ENCODE data around the gene P4HB. TPM values are rescaled to one million over a fixed set of nuclear protein-coding genes. Genes with fewer than 3 reads are reported as not detected.

Gene P4HB
- total RNA-seq, 1 experiment from 2014 or later = 175 TPM

- Histone ChIP-seq H3K9ac (ENCODE audit: low read length) (0 out of 2 replicates have a peak overlapping the region, but pooled peaks have one; percentile 12), H2AFZ (ENCODE audit: low read length) (no peak overlapping the region), H3K27ac (ENCODE audit: low read length) (no peak overlapping the region), H3K36me3 (ENCODE audit: insufficient read depth, low read length) (peaks cover 22% of the 10 kb centered on the region; the same call in 1 of the 2 replicates), H3K4me3 (ENCODE audit: low read length) (no peak overlapping the region), H3K4me1 (ENCODE audit: low read length) (peaks cover 44% of the 10 kb centered on the region), H3K9me3 (ENCODE audit: low read length) (no peaks in the 10 kb centered on the region), H3K79me2 (ENCODE audit: low read length) (peaks cover 51% of the 10 kb centered on the region), H3K27me3 (ENCODE audit: low read length) (no peaks in the 10 kb centered on the region), H3K9me2 (replicated peaks; ENCODE audit: insufficient read depth, low read length) (no peaks in the 10 kb centered on the region), H4K20me1 (ENCODE audit: insufficient read depth, low read depth, low read length) (peaks cover 18% of the 10 kb centered on the region), H3K4me2 (ENCODE audit: low read depth, low read length, poor library complexity, severe bottlenecking) (peak overlapping the region; percentile 91)
- no peak for DNase-seq
Observed at GRCh38 chr17:81863123-81863675, 2.9 kb upstream of the P4HB start.

GRCh38 chr17:81860756-81861568, 627 bp upstream of the P4HB start:
- H3K9me2 ChIP-seq (replicated peaks; ENCODE audit: insufficient read depth, low read length) = no peaks in the 10 kb centered on the region
- no peak overlapping the region for H2AFZ ChIP-seq (ENCODE audit: low read length)
- peak; percentile 100 for DNase-seq
- H3K4me2 ChIP-seq (ENCODE audit: low read depth, low read length, poor library complexity, severe bottlenecking) = peak overlapping the region; percentile 91
- peaks cover 29% of the 10 kb centered on the region; the same call in 1 of the 2 replicates for H3K36me3 ChIP-seq (ENCODE audit: insufficient read depth, low read length)
- H3K9ac ChIP-seq (ENCODE audit: low read length) = peak overlapping the region; percentile 94
- H3K79me2 ChIP-seq (ENCODE audit: low read length) = peaks cover 60% of the 10 kb centered on the region
- peak overlapping the region; percentile 69; the same call in 1 of the 2 replicates for H3K27ac ChIP-seq (ENCODE audit: low read length)
- H3K4me3 ChIP-seq (ENCODE audit: low read length) = peak overlapping the region; percentile 97
- peaks cover 30% of the 10 kb centered on the region for H3K4me1 ChIP-seq (ENCODE audit: low read length)
- no peaks in the 10 kb centered on the region for H3K9me3 ChIP-seq (ENCODE audit: low read length)
- H3K27me3 ChIP-seq (ENCODE audit: low read length) = no peaks in the 10 kb centered on the region
- H4K20me1 ChIP-seq (ENCODE audit: insufficient read depth, low read depth, low read length) = peaks cover 19% of the 10 kb centered on the region

- peaks cover 30% of the 10 kb centered on the region for H3K4me1 ChIP-seq (ENCODE audit: low read length)
- H3K4me3 ChIP-seq (ENCODE audit: low read length) = peak overlapping the region; percentile 85
- no peaks in the 10 kb centered on the region for H3K27me3 ChIP-seq (ENCODE audit: low read length)
- H4K20me1 ChIP-seq (ENCODE audit: insufficient read depth, low read depth, low read length) = peaks cover 19% of the 10 kb centered on the region
- H2AFZ ChIP-seq (ENCODE audit: low read length) = no peak overlapping the region
- no peak for DNase-seq
- H3K79me2 ChIP-seq (ENCODE audit: low read length) = peaks cover 58% of the 10 kb centered on the region
- peak overlapping the region; percentile 81 for H3K4me2 ChIP-seq (ENCODE audit: low read depth, low read length, poor library complexity, severe bottlenecking)
- H3K9me2 ChIP-seq (replicated peaks; ENCODE audit: insufficient read depth, low read length) = no peaks in the 10 kb centered on the region
- H3K27ac ChIP-seq (ENCODE audit: low read length) = peak overlapping the region; percentile 7; the same call in 1 of the 2 replicates
- no peaks in the 10 kb centered on the region for H3K9me3 ChIP-seq (ENCODE audit: low read length)
- H3K9ac ChIP-seq (ENCODE audit: low read length) = peak overlapping the region; percentile 98
- H3K36me3 ChIP-seq (ENCODE audit: insufficient read depth, low read length) = peaks cover 39% of the 10 kb centered on the region; the same call in 1 of the 2 replicates
Observed at GRCh38 chr17:81858967-81859905, 1.1 kb downstream of the P4HB start.

GRCh38 chr17:81858170-81858966, 2.0 kb downstream of the P4HB start:
- peak overlapping the region; percentile 85; the same call in 1 of the 2 replicates for H3K4me3 ChIP-seq (ENCODE audit: low read length)
- peak overlapping the region; percentile 81 for H3K4me2 ChIP-seq (ENCODE audit: low read depth, low read length, poor library complexity, severe bottlenecking)
- no peak overlapping the region for H2AFZ ChIP-seq (ENCODE audit: low read length)
- no peaks in the 10 kb centered on the region for H3K27me3 ChIP-seq (ENCODE audit: low read length)
- no peaks in the 10 kb centered on the region for H3K9me2 ChIP-seq (replicated peaks; ENCODE audit: insufficient read depth, low read length)
- H3K9ac ChIP-seq (ENCODE audit: low read length) = peak overlapping the region; percentile 98; the same call in 1 of the 2 replicates
- no peaks in the 10 kb centered on the region for H3K9me3 ChIP-seq (ENCODE audit: low read length)
- peaks cover 54% of the 10 kb centered on the region for H3K79me2 ChIP-seq (ENCODE audit: low read length)
- peaks cover 38% of the 10 kb centered on the region for H3K36me3 ChIP-seq (ENCODE audit: insufficient read depth, low read length)
- DNase-seq = no peak
- H3K27ac ChIP-seq (ENCODE audit: low read length) = no peak overlapping the region
- H3K4me1 ChIP-seq (ENCODE audit: low read length) = peaks cover 28% of the 10 kb centered on the region
- peaks cover 19% of the 10 kb centered on the region for H4K20me1 ChIP-seq (ENCODE audit: insufficient read depth, low read depth, low read length)

- H3K27me3 ChIP-seq (ENCODE audit: low read length) = no peaks in the 10 kb centered on the region
- peaks cover 42% of the 10 kb centered on the region for H3K36me3 ChIP-seq (ENCODE audit: insufficient read depth, low read length)
- H2AFZ ChIP-seq (ENCODE audit: low read length) = no peak overlapping the region
- H3K4me1 ChIP-seq (ENCODE audit: low read length) = peaks cover 12% of the 10 kb centered on the region
- H3K27ac ChIP-seq (ENCODE audit: low read length) = no peak overlapping the region
- peaks cover 19% of the 10 kb centered on the region for H4K20me1 ChIP-seq (ENCODE audit: insufficient read depth, low read depth, low read length)
- no peaks in the 10 kb centered on the region for H3K9me3 ChIP-seq (ENCODE audit: low read length)
- no peaks in the 10 kb centered on the region for H3K9me2 ChIP-seq (replicated peaks; ENCODE audit: insufficient read depth, low read length)
- H3K4me3 ChIP-seq (ENCODE audit: low read length) = no peak overlapping the region
- no peak overlapping the region for H3K9ac ChIP-seq (ENCODE audit: low read length)
- no peak overlapping the region for H3K4me2 ChIP-seq (ENCODE audit: low read depth, low read length, poor library complexity, severe bottlenecking)
- peaks cover 29% of the 10 kb centered on the region for H3K79me2 ChIP-seq (ENCODE audit: low read length)
- DNase-seq = peak; percentile 61
Observed at GRCh38 chr17:81854974-81855774, 5.2 kb downstream of the P4HB start.

- Histone ChIP-seq H3K79me2 (ENCODE audit: low read length) (peaks cover under 1% of the 10 kb centered on the region), H3K4me1 (ENCODE audit: low read length) (no peaks in the 10 kb centered on the region), H3K27ac (ENCODE audit: low read length) (no peak overlapping the region), H3K9me3 (ENCODE audit: low read length) (no peaks in the 10 kb centered on the region), H3K36me3 (ENCODE audit: insufficient read depth, low read length) (peaks cover 26% of the 10 kb centered on the region), H2AFZ (ENCODE audit: low read length) (no peak overlapping the region), H3K9me2 (replicated peaks; ENCODE audit: insufficient read depth, low read length) (no peaks in the 10 kb centered on the region), H3K27me3 (ENCODE audit: low read length) (no peaks in the 10 kb centered on the region), H3K4me2 (ENCODE audit: low read depth, low read length, poor library complexity, severe bottlenecking) (no peak overlapping the region), H3K9ac (ENCODE audit: low read length) (no peak overlapping the region), H3K4me3 (ENCODE audit: low read length) (no peak overlapping the region), H4K20me1 (ENCODE audit: insufficient read depth, low read depth, low read length) (no peaks in the 10 kb centered on the region)
- no peak for DNase-seq
Observed at GRCh38 chr17:81852237-81852636, 8.1 kb downstream of the P4HB start.

- Histone ChIP-seq H3K4me2 (ENCODE audit: low read depth, low read length, poor library complexity, severe bottlenecking) (no peak overlapping the region), H3K27me3 (ENCODE audit: low read length) (no peaks in the 10 kb centered on the region), H3K9me3 (ENCODE audit: low read length) (no peaks in the 10 kb centered on the region), H4K20me1 (ENCODE audit: insufficient read depth, low read depth, low read length) (no peaks in the 10 kb centered on the region), H3K9me2 (replicated peaks; ENCODE audit: insufficient read depth, low read length) (no peaks in the 10 kb centered on the region), H3K4me1 (ENCODE audit: low read length) (no peaks in the 10 kb centered on the region), H3K79me2 (ENCODE audit: low read length) (no peaks in the 10 kb centered on the region; the same call in 1 of the 2 replicates), H3K4me3 (ENCODE audit: low read length) (no peak overlapping the region), H3K9ac (ENCODE audit: low read length) (no peak overlapping the region), H2AFZ (ENCODE audit: low read length) (no peak overlapping the region), H3K27ac (ENCODE audit: low read length) (no peak overlapping the region), H3K36me3 (ENCODE audit: insufficient read depth, low read length) (peaks cover 26% of the 10 kb centered on the region)
- no peak for DNase-seq
Observed at GRCh38 chr17:81851423-81851822, 8.9 kb downstream of the P4HB start.
